NCI-H187 treated with DMSO at 0.1 percent for 48 hours (cell line): ENCODE data around the gene MIEN1.
"Not testable (repeated sequence)": the region's sequence is repeated elsewhere in the genome, so short reads cannot be mapped to it uniquely, and the experiment has no call there.

ENCODE experiments used
- DNase-seq: peaks from one replicate; lab custom pipeline; 2025; lab: John Stamatoyannopoulos, UW

MIEN1 gene

DNA sequence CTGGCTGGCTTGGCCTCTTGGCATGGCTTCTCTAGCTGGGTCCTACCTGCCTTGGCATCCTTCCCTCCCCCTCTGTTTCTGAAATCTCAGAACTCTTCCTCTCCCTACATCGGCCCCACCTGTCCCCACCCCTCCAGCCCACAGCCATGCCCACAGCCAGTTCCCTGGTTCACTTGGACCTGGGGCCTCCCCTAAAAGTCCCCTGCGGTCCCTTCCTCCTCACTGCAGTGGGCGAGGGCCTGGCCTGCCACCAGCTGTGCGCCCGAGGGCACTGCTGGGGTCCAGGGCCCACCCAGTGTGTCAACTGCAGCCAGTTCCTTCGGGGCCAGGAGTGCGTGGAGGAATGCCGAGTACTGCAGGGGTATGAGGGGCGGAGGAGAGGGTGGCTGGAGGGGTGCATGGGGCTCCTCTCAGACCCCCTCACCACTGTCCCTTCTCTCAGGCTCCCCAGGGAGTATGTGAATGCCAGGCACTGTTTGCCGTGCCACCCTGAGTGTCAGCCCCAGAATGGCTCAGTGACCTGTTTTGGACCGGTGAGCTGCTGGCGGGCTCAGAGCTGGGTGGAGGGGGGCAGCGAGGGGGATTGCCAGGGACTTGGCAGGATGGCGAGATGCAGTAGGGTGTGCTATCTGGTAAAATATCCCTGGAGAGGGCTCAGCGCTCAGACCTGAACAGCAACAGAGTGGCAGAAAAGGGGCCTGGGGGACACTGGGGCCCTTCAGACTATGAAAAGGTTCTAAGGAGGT lies 14.1 kb downstream of the MIEN1 start:
- no peak for DNase-seq

DNA sequence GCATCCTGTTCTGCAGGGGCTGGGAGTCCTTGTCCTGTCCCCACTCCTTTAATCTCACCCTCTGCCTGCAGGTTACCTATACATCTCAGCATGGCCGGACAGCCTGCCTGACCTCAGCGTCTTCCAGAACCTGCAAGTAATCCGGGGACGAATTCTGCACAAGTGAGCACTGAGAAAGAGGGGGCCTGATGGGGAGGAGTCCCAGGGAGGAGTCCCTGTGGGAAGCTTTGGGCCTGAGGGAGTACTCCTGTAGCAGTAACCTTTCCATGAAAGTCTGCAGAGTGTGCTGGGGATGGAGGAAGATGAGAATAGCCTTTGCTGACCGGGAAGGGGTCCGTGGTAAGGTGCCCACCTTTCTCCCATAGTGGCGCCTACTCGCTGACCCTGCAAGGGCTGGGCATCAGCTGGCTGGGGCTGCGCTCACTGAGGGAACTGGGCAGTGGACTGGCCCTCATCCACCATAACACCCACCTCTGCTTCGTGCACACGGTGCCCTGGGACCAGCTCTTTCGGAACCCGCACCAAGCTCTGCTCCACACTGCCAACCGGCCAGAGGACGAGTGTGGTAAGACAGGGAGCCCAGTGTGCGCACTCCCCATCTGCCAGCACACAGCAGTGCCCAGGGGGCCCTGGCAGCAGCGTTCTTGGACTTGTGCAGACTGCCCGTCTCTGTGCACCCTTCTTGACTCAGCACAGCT lies 14.8 kb downstream of the MIEN1 start:
- no peak for DNase-seq

DNA sequence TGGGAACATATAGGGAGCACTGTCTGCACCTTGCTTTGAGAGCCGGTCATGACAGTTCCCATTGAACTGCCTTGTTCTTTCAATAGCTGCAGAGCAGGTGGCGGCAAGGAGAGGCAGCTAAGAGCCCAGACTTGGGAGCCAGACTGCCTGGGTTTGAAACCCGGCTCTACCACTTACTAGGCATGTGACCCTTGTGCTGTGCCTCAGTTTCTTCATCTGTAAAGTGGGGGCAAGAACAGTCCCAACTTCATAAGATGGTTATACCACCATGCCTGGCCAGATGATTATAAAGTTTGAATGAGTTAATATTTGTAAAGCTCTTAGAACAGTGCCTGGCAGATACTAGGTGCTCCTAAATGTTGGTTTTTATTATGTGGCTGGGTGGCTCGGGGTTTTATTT lies 16.1 kb downstream of the MIEN1 start:
- DNase-seq: no peak

DNA sequence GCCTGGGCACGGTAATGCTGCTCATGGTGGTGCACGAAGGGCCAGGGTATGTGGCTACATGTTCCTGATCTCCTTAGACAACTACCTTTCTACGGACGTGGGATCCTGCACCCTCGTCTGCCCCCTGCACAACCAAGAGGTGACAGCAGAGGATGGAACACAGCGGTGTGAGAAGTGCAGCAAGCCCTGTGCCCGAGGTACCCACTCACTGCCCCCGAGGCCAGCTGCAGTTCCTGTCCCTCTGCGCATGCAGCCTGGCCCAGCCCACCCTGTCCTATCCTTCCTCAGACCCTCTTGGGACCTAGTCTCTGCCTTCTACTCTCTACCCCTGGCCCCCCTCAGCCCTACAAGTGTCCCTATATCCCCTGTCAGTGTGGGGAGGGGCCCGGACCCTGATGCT lies 18.5 kb downstream of the MIEN1 start:
- no peak for DNase-seq

DNA sequence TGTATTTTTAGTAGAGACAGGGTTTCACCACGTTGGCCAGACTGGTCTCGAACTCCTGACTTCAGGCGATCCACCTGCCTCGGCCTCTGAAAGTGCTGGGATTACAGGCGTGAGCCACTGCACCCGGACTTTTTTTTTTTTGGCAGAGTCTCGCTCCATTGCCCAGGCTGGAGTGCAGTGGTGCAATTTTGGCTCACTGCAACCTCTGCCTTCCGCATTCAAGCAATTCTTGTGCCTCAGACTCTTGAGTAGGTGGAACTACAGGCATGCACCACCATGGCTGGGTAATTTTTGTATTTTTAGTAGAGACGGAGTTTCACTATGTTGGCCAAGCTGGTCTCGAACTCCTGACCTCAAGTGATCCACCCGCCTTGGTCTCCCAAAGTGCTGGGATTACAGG lies 19.3 kb downstream of the MIEN1 start:
- not testable (repeated sequence) for DNase-seq

DNA sequence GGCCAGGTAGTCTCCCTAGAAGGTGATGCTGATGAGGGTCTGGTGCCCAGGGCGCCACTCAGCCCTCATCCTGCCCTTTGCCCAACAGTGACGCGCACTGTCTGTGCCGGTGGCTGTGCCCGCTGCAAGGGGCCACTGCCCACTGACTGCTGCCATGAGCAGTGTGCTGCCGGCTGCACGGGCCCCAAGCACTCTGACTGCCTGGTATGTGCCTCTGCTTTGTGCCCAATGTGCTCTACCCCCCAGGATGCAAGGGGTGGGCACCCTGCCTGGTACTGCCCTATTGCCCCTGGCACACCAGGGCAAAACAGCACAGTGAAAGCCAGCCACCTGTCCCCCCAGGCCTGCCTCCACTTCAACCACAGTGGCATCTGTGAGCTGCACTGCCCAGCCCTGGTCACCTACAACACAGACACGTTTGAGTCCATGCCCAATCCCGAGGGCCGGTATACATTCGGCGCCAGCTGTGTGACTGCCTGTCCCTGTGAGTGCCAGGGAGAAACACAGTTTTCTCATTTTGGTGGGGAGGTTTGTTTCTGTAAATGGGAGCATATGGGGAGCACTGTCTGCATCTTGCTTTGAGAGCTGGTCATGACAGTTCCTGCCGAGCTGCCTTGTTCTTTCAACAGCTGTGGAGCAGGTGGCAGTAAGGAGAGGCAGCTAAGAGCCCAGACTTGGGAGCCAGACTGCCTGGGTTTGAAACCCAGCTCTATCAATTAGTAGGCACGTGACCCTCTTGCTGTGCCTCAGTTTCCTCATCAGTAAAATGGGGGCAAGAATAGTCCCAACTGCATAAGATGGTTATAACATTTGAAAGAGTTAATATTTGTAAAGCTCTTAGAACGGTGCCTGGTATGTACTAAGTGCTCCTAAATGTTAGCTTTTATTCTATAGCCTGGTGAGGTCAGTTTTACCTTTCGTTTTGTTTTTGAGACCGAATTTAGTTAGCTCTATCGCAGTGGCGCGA lies 20.1 kb downstream of the MIEN1 start:
- no peak for DNase-seq

DNA sequence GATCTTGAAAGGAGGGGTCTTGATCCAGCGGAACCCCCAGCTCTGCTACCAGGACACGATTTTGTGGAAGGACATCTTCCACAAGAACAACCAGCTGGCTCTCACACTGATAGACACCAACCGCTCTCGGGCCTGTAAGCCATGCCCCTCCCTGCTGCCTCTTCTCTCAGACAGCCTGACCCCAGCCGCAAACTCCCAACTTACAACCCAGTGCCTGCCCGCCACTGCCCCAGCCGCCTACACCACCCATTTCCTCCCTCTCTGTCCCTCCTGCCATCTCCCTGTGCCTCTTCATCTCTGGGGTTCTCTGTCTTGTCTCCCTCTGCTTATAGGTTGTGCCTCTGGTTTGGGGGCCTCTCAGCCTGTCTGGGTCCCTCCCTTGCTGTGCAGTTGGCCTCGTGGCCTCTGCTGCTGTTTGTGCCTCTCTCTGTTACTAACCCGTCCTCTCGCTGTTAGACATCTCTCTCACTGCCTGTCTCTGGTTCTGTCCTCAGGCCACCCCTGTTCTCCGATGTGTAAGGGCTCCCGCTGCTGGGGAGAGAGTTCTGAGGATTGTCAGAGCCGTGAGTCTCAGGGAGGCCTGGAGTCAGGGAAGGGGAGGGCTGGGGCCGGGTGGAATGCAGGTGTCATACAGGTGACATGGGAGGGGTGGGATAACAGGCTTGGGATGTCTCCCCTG lies 20.9 kb downstream of the MIEN1 start:
- no peak for DNase-seq

DNA sequence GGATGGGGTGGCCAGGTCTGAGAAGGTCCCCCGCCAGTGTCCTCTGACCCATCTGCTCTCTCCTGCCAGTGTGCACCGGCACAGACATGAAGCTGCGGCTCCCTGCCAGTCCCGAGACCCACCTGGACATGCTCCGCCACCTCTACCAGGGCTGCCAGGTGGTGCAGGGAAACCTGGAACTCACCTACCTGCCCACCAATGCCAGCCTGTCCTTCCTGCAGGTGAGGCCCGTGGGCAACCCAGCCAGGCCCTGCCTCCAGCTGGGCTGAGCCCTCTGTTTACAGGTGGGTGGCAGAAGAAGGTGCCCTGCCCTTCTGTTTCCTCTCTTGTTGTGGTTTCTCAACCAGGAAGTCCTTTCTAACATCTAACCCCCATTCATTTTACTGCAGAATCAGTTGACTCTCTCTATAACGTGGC lies 23.4 kb downstream of the MIEN1 start:
- DNase-seq: no peak

DNA sequence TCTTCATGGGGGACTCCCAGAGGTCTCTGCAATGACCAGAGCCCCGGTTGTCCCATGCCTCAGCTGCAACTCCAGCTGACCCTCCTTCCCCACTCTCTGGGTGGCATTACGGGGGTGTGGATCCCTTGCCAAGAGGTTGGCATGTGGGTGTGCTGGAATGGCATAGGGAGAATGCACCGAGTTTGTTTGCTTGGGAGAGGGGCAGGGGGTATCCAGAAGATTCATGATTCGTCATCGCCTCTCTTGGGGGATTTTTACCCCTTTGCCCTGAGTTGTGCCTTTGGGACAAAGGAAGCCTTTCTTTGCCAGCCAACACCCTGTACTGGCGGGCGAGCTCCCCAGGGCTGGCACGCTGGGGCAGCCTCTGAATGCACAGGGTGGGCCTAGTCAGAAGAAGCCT lies 23.9 kb downstream of the MIEN1 start:
- DNase-seq: no peak

DNA sequence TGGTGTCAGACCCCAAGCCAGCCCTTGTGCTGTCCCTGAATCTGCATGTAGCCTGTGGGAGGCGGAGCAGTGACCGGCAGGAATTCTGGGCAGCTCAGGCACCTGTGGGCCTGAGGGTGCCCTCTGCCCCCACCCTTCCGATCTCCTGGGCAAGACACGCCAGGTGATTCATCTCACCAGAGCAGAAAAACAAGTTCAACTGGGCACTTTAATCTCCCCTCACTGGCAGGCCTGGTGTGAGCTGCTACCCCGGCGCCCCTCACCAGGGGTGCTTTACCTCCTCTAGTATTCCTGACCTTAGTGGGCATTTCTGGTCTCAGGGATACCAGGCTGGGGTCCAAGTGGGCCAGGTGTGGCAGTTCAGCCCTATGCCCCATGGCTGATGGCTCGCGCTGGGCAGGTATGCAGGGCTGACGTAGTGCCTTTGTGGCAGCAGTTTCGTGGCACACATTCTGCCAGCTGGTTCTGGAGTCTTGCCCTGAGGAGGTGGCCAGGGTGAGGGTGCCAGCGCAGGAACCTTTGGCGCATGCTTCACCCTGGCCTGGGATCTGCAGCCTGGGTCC lies 24.5 kb downstream of the MIEN1 start:
- no peak for DNase-seq

DNA sequence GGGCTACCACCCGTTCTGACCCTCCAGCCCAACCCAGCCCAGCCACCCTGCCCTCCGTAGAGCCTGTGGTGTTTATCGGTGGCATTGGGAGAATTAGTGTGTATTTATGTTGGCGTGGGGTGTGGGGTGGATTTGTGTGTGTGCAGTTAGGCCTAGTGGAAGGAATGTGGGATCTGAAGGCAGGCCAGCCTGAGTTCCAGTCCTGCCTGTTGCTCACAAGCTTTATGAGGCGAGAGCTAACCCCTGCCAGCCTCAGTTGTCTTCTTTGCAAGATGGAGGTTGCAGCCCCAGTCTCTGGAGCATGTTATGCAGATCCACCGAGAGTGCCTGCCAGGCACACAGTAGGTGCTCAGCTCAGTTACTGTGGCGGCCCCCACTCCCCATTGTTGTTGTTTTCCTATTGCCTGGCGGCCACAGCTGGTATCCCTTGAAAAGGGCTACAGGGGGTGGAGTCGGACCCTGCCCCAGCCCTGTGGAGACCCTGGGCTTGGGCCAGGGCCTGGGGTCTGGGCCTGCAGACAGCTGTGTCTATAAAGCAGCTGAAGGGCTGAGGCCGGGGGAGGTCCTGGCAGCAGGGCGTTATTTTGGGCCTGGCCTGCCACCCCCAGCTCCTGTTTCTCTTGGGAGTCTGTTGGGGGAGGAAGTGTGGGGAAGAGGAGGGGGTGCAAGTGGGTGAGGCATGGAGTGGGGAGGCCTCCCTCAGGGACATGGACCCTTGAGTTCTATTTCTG lies 25.3 kb downstream of the MIEN1 start:
- DNase-seq: no peak

DNA sequence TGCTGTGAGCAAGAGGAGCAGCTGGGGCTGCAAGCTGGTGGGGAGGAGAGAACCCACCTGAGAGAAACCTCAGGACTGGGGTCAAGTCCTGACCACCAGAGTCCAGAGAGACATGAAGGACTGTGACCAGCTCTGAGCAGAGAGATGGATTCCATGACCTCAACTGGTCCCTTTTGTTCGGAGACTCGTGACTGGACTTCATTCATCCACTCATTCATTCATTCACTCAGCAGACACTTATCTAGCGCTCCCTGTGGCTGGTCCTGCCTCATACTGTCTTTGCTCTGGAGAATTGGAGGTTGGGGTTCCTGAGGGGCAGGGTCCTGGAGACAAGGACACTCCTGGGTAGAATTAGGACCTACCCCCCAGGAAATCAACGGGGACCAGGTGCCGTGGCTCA lies 26.4 kb downstream of the MIEN1 start:
- DNase-seq: no peak

DNA sequence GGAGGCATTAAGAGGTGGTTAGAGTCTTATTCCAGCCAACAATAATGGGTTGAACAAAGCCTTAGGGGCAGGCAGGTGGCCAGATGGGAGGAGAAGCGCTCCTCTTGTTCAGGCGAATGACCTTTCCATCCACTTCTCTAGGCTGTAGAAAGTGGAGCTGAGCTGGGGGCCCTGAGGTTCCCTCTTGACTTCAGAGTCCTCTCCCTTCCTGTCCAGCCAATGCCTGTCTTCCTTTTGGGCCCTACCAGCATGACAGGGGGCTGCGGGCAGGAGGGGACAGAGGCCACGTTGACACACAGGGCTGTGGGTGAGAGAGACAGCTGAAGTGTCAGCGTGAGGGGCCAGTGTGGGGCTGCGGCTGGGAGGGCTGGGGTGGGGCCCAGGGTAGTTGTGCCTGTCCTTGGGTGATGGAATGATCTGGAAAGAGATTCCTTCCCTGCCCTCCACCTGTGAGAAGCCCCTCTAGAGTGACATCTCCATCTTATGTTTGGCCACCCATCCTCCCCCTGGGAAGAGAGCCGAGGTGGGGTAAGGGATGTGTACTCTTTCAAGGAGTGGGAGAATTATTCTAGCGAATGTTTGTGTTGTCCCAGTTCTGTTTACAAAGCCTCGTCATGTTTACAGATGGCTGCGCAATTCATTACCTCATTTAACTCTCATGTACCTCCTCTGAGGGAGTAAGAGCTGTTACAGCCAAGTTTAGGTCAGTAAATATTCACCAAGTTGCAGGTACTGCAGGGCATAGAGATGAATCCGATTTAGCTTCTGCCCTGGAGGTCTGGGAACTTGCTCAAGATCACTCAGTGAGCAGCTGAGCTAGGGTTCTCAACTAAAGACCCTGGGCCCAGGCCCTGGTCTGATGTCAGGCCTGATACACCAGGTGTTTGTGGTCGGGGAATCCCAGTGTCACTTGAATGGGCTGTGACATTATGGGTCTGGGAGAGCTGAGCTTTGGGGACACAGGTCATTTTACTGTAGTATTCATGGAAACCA lies 27.1 kb downstream of the MIEN1 start:
- DNase-seq: no peak

DNA sequence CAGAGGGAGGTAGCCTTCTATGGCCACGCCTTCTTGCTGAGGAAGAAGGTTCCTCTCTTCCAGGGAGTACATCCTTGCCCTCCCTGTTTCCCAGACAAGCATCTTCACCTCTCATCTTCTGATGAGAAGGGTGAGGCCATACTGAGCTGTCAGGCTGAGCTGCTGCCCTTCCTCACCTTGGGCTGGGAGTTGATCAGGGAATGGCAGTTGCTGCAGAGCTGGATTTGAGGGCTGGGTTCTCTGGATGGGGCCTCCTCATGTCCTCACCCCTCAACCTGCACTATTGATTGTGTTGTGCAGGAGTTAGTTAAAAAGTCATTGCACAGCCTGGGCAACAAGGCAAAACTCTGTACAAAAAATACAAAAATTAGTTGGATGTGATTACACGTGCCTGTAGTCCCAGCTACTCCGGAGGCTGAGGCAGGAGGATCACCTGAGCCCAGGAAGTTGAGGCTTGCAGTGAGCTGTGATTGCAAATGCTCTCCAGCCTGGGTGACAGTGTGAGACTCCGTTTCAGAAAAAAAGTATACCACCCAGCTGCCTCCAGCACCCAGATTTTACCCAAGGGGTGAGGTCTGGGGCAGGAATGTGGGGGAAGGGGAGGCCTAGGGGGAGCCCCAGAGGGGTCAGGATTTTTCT lies 28.4 kb downstream of the MIEN1 start:
- no peak for DNase-seq

DNA sequence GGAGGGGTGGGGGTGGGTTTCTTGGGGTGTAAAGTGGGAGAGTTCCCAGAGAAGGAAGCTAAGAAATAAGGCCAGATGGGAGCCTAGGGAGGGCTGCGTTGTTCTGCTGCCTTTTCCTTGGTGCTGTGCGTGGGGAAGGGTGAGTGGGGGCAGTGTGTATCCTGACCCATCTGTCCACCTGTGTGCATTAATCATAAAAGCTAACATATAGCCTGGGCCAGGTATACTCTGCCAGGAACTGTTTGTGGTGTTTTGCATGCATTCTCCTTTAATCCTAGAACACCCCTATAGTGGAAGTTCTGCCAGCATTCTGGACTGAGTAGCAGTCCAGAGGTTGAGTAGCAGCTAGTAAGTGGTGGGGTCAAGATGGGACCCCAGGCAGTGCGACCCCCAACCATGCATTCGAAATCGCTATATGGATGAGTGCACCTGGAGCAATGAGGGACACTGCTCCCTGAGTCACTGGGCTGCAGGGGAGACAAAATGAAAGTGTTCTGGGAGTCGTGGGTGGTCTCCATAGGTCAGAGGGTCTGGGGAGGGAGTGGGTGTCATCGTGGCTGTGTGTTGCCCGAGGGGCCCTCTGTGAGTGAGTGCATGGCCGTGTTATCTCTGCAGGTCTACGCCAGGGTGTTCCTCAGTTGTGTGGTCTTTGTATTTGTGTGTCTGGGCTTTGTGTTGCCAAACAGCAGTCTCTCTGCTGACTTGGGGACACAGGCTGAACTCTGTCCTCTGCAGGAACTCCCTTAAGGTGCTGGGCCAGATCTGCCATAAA lies 29.1 kb downstream of the MIEN1 start:
- DNase-seq: no peak

DNA sequence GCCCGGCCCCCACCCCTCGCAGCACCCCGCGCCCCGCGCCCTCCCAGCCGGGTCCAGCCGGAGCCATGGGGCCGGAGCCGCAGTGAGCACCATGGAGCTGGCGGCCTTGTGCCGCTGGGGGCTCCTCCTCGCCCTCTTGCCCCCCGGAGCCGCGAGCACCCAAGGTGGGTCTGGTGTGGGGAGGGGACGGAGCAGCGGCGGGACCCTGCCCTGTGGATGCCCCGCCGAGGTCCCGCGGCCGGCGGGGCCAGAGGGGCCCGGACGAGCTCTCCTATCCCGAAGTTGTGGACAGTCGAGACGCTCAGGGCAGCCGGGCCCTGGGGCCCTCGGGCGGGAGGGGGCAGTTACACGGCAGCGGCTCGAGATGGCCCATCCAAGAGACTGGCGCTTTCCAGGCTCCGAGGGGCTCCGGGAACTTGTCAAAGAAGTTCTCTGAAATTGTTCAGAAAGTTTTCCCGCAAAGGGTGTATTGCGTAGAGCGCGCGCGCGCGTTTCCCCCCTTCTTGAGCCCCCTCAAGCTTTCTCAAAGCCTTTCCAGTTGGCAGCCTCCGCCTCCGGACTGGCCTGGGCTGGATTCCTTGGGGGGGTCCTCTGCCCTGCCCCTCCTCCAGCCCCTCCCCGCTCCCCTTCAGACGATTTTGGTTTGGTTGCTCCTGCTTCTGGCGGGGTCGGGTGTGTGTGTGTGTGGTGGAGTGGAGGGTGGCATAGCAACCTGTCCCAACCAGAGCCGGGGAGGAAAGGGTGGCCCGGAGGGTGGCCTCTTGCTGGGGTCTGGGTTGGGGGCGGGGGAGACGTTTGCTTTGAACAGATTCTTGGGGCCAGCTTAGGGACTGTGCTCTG lies 30.0 kb downstream of the MIEN1 start:
- DNase-seq: no peak

DNA sequence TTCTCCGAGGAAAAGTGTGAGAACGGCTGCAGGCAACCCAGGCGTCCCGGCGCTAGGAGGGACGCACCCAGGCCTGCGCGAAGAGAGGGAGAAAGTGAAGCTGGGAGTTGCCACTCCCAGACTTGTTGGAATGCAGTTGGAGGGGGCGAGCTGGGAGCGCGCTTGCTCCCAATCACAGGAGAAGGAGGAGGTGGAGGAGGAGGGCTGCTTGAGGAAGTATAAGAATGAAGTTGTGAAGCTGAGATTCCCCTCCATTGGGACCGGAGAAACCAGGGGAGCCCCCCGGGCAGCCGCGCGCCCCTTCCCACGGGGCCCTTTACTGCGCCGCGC lies 30.5 kb downstream of the MIEN1 start, which contains the start of gene ERBB2:
ERBB2 (plus strand) TSS at position 247 of the 330 bp plus-strand sequence. CDS start 175 bp downstream, outside the sequence.
- no peak for DNase-seq
